ENCODE measurements around the gene NPW. TPM values are rescaled to one million over a fixed set of nuclear protein-coding genes. Genes with fewer than 3 reads are reported as not detected.

The NPW gene
- total RNA-seq (not detected), polyA plus RNA-seq (not detected), total RNA-seq (0 to 2.0 (median 0.88) reads per million in 6 experiments)

DNA sequence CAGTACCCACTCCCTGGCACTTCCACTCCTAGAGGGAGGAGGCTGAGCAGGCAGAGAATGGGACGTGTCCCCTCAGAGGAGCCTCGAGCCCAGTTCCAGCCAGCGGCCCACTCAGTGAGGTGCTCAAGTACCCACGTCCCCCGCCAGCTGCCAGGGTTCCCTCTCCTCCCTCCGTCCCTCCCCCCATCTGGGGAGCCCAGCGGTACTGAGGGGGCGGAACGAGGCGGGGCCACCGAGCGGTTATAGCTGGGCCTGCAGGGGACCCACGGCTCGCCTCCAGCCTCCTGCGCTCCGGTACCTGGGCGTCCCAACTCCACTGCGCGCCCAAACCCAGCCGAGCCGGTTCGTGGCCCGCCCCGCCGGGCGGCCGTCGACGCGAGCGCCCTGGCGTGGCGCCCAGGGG is at the start of gene NPW:
Gene NPW, plus strand, starts transcription at position 268 of the 403 bp plus-strand sequence.
- DNase-seq (no peak), ATAC-seq (peak in 1 of 2 donors; percentile 22)
- peaks cover 7 to 37% (median 13%) of the 10 kb centered on the region in 5 donors for H3K27me3 Mint-ChIP-seq
- H3K4me1 Mint-ChIP-seq, result peaks cover 8 to 26% (median 17%) of the 10 kb centered on the region in 4 donors
- H3K36me3 Mint-ChIP-seq, result no peaks in the 10 kb centered on the region
- H3K27ac Mint-ChIP-seq, result peak within 1 kb of the TSS in 2 of 10 donors; percentile 24 to 87
- POLR2A ChIA-PET, result interaction anchor here (2.4 kb wide), 1 partner anchor 135 kb away, joined by 14 read pairs; the partner anchor contains the start of gene TRAF7
- peaks cover 0 to 2% (median 0%) of the 10 kb centered on the region in 9 donors for H3K9me3 Mint-ChIP-seq
- H3K4me3 Mint-ChIP-seq, result peak within 1 kb of the TSS in 5 of 10 donors; percentile 29 to 54 (median 48)

DNA sequence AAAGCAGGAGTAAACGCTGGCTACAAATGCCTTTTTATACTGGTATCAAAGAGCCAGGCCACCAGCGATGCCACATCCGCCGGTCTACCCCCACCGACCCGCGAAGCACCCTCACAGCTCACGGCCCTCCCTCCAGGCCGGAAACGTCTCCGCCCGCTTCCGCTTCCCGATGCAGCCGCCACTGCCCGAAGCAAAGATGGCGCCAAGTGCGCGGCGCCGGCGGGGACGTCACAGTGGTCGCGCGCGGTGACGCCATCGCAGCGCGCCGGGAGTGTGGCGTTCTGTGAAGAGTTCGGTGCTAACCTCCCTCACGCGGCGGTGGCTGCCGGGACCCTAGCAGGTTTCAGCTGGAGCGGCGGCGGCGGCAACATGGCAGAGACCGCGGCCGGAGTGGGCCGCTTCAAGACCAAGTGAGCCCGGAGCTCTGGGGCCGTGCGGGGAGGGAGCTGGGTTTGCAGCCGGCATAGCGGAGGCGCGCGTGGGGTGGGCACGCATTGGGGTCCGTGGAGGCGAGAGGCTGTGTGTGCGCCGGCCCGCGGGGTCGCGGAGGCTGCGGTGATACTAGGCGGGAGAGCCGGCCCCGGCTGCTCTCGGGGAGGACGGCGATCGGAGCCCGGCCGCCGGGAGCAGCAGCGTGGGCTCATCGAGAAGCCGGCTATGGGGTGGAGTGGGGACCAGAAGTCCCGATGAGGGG is 47.6 kb upstream of the NPW start, which contains the start of gene TBL3:
Gene TBL3, plus strand, starts transcription at position 258 of the 694 bp plus-strand sequence. Its CDS starts 112 bp downstream, at position 370.
- DNase-seq (peak; percentile 93 to 98 (median 96)), ATAC-seq (peak; percentile 96 to 98)
- Mint-ChIP-seq H3K4me3 (peak within 1 kb of the TSS; percentile 89 to 100 (median 97)), H3K9me3 (no peaks in the 10 kb centered on the region), H3K36me3 (peaks cover 0 to 36% (median 16%) of the 10 kb centered on the region in 3 donors), H3K27ac (peak within 1 kb of the TSS; percentile 96 to 100 (median 99)), H3K4me1 (peaks cover 17 to 30% (median 23%) of the 10 kb centered on the region in 4 donors), H3K27me3 (peaks cover 0 to 5% (median 0%) of the 10 kb centered on the region in 5 donors)
- POLR2A ChIA-PET, result interaction anchor here (0.6 to 3.7 kb wide), 24 partner anchors 8 to 1291 kb away, joined by 3 to 43 read pairs (median 4); partner anchors contain the start of genes ATP6V0C, ECI1, FAHD1 and GFER

GRCh38 chr16:1972490-1972877 is 47.1 kb upstream of the NPW start:
- H3K27ac Mint-ChIP-seq, result peak overlapping the region in 6 of 10 donors; percentile 28 to 99 (median 99)
- peaks cover 17 to 30% (median 23%) of the 10 kb centered on the region in 4 donors for H3K4me1 Mint-ChIP-seq
- H3K9me3 Mint-ChIP-seq, result no peaks in the 10 kb centered on the region
- peak overlapping the region; percentile 89 to 100 (median 97) for H3K4me3 Mint-ChIP-seq
- DNase-seq (peak in 1 of 10 donors; percentile 62), ATAC-seq (no peak)
- POLR2A ChIA-PET, result interaction anchor here (0.6 to 3.7 kb wide), 21 partner anchors 8 to 1292 kb away, joined by 3 to 43 read pairs (median 6); partner anchors contain the start of genes ATP6V0C, GFER, MLST8 and MSRB1
- peaks cover 0 to 41% (median 16%) of the 10 kb centered on the region in 3 donors for H3K36me3 Mint-ChIP-seq
- peaks cover 0 to 5% (median 0%) of the 10 kb centered on the region in 5 donors for H3K27me3 Mint-ChIP-seq

- peak overlapping the region in 5 of 10 donors; percentile 9 to 97 (median 46) for H3K4me3 Mint-ChIP-seq
- ATAC-seq (no peak), DNase-seq (no peak)
- H3K9me3 Mint-ChIP-seq, result no peaks in the 10 kb centered on the region
- POLR2A ChIA-PET, result interaction anchor here (1.4 to 2.1 kb wide), 3 partner anchors 9 to 39 kb away, joined by 3 to 11 read pairs (median 7); partner anchors contain the start of gene RPS2
- H3K27ac Mint-ChIP-seq, result peak overlapping the region in 1 of 10 donors; percentile 43
- H3K27me3 Mint-ChIP-seq, result peaks cover 0 to 7% (median 0%) of the 10 kb centered on the region in 5 donors
- H3K36me3 Mint-ChIP-seq, result peaks cover 0 to 51% (median 18%) of the 10 kb centered on the region in 3 donors
- peaks cover 17 to 30% (median 23%) of the 10 kb centered on the region in 4 donors for H3K4me1 Mint-ChIP-seq
Observed at GRCh38 chr16:1973461-1974156, 46.0 kb upstream of the NPW start.

GRCh38 chr16:1974157-1975070 is 45.2 kb upstream of the NPW start:
- DNase-seq (no peak), ATAC-seq (no peak)
- Mint-ChIP-seq H3K4me1 (peaks cover 17 to 30% (median 23%) of the 10 kb centered on the region in 4 donors), H3K27me3 (peaks cover 0 to 10% (median 0%) of the 10 kb centered on the region in 5 donors), H3K4me3 (peak overlapping the region in 3 of 10 donors; percentile 4 to 65 (median 41)), H3K27ac (no peak overlapping the region), H3K9me3 (no peaks in the 10 kb centered on the region), H3K36me3 (peaks cover 0 to 55% (median 19%) of the 10 kb centered on the region in 3 donors)
- POLR2A ChIA-PET, result interaction anchor here (1.1 to 2.1 kb wide), 5 partner anchors 8 to 38 kb away, joined by 3 to 11 read pairs (median 3); partner anchors contain the start of genes GFER and RPS2

DNA sequence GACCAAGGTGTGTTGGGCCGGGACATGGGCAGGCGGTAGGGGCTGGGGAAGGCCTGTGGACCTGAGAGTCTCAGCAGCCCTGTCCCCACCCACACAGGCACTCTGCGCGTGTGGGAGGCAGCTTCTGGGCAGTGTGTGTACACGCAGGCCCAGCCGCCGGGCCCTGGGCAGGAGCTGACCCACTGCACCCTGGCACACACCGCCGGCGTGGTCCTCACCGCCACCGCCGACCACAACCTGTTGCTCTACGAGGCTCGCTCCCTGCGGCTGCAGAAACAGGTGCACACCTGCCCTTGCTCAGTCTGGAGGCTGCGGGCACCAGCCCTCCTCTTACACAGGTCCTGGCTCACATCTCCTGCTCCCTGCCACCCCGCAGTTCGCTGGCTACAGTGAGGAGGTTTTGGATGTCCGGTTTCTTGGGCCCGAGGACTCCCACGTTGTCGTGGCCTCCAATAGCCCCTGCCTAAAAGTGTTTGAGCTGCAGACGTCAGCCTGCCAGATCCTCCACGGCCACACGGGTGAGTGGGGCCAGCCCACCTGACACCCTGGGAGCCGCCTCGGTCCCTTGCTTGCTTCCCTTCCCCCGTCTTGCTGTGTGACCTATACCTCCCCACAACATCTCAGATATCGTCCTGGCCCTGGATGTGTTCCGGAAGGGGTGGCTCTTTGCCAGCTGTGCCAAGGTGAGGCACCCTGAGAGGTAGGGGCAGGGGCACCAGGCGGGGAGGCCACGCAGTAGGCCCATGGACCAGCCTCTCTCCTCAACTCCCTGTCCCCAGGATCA is 44.0 kb upstream of the NPW start:
- ATAC-seq, result no peak
- POLR2A ChIA-PET, result interaction anchor here (0.6 to 1.2 kb wide), 3 partner anchors 9 to 36 kb away, joined by 3 to 4 read pairs (median 3); partner anchors contain the start of genes GFER and RPS2
- Mint-ChIP-seq H3K27me3 (peaks cover 0 to 18% (median 3%) of the 10 kb centered on the region in 5 donors), H3K9me3 (no peaks in the 10 kb centered on the region), H3K4me1 (peaks cover 17 to 30% (median 21%) of the 10 kb centered on the region in 4 donors), H3K27ac (no peak overlapping the region), H3K4me3 (peak overlapping the region in 2 of 10 donors; percentile 18 to 24), H3K36me3 (peaks cover 0 to 58% (median 19%) of the 10 kb centered on the region in 3 donors)
- DNase-seq, result no peak

- peaks cover 0 to 58% (median 19%) of the 10 kb centered on the region in 3 donors for H3K36me3 Mint-ChIP-seq
- H3K4me1 Mint-ChIP-seq, result peaks cover 14 to 25% (median 16%) of the 10 kb centered on the region in 4 donors
- POLR2A ChIA-PET, result no interaction called here
Observed at GRCh38 chr16:1976216-1976520, 43.4 kb upstream of the NPW start.

GRCh38 chr16:1976951-1977874 is 42.4 kb upstream of the NPW start:
- no peak for DNase-seq
- Mint-ChIP-seq H3K27me3 (peaks cover 1 to 27% (median 4%) of the 10 kb centered on the region in 5 donors), H3K4me1 (peaks cover 5 to 14% (median 7%) of the 10 kb centered on the region in 4 donors), H3K27ac (no peak overlapping the region), H3K36me3 (peaks cover 0 to 55% (median 19%) of the 10 kb centered on the region in 3 donors), H3K4me3 (no peak overlapping the region), H3K9me3 (no peaks in the 10 kb centered on the region)
- no peak for ATAC-seq
- POLR2A ChIA-PET, result interaction anchor here (0.7 to 2.5 kb wide), 3 partner anchors 11 to 88 kb away, joined by 3 to 10 read pairs (median 3); partner anchors contain the start of gene RPS2

More at GRCh38 chr16:1976216-1976520, 43.4 kb upstream of the NPW start:
- Mint-ChIP-seq H3K27me3 (peaks cover 0 to 19% (median 4%) of the 10 kb centered on the region in 5 donors), H3K27ac (no peak overlapping the region), H3K9me3 (no peaks in the 10 kb centered on the region), H3K4me3 (peak overlapping the region in 2 of 10 donors; percentile 18 to 45)
- ATAC-seq (no peak), DNase-seq (no peak)

DNA sequence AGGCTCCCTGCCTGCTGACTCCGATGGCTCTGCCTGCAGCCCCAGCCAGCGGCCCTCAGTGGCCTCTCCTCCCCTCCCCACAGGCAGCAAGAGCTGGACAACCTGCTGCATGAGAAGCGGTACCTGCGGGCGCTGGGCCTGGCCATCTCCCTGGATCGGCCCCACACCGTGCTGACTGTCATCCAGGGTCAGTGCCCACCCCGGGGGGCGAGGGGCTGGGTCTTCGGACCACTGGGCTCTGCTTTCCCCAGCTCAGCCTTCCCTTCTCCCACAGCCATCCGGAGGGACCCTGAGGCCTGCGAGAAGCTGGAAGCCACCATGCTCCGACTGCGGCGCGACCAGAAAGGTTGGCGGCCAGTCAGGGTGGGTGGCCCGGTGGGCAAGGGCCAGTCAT is 41.7 kb upstream of the NPW start:
- Mint-ChIP-seq H3K4me3 (no peak overlapping the region), H3K36me3 (peaks cover 0 to 53% (median 19%) of the 10 kb centered on the region in 3 donors), H3K27ac (no peak overlapping the region), H3K27me3 (peaks cover 1 to 30% (median 4%) of the 10 kb centered on the region in 5 donors), H3K4me1 (peaks cover 4 to 11% (median 7%) of the 10 kb centered on the region in 4 donors), H3K9me3 (no peaks in the 10 kb centered on the region)
- POLR2A ChIA-PET, result interaction anchor here (1.0 to 2.5 kb wide), 2 partner anchors 10 to 13 kb away, joined by 3 to 10 read pairs; partner anchors contain the start of gene RPS2
- ATAC-seq (no peak), DNase-seq (no peak)
